Measurements from ENCODE around the gene DIDO1.
"Not testable (repeated sequence)": the region's sequence is repeated elsewhere in the genome, so short reads cannot be mapped to it uniquely, and the experiment has no call there.

DIDO1 gene

DNA sequence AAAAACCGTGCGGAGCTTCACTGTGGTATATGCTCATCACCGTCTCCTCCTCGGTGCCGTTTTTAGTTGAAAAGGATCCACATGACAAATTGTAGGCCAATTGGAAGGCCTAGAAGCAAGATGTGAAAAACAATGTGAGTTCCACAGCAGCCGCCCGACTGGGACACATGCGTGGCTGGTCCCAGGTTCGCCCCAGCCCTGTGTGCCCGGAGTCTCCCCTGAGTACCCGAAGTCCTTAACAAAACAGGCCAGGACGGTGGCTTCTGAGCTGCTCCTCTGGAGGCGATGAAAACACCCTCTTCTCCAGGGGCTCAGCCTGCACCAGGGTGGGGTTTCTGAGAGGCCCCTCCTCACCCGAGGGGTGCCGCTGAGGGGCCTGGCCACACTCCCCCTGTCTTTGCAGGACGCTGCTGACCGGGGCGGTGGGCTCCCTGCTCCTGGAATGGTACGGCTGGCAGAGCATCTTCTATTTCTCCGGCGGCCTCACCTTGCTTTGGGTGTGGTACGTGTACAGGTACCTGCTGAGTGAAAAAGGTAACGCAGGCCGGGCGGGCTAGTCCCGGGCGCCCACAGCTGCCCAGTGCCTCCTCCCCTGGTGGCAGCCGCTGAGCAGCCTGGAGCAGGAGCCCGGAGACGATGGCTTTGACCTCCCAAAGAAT is 36.0 kb upstream of the DIDO1 start:
- DNase-seq, result no peak

DNA sequence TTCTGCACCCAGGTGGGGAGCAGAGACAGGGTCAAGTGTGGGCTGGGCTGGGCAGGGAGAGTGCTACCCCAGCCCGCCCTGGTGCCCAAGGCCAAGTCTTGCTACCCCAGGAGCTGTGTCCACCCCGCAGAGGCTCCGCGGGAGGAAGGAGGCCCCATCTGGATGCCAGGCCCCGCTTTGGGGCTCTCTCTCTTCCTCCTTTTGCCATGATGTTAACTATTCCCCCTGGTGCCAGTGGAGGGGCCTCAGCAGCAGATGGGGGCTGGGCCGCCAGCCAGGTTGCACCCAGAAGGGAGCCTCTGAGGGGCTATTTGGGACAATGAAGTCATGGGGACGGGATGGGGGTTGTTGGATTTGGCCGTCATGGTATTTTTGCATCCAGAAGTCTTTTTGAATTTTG is 35.5 kb upstream of the DIDO1 start:
- DNase-seq, result no peak

DNA sequence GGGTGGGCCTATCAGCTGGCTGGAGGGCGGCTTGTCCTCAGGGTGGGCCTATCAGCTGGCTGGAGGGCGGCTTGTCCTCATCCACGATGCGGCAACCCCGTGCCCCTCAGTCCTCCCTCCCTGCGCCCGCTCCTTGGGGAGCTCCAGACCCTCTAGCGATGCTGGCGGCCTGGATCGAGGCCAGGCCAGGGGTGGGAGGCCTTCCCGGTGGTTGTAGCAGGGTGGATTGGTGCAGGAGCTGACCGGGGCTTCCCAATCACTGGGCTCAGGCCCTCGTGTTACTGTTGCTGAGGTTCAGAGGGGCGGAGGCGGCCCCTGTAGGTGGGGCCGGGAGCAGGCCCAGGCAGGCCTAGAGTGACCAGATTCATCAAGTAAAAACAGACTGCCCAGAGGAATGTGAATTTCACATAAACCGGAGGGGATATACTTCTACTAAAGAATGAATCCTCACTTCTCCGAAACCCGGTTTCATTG is 35.0 kb upstream of the DIDO1 start:
- no peak for DNase-seq

DNA sequence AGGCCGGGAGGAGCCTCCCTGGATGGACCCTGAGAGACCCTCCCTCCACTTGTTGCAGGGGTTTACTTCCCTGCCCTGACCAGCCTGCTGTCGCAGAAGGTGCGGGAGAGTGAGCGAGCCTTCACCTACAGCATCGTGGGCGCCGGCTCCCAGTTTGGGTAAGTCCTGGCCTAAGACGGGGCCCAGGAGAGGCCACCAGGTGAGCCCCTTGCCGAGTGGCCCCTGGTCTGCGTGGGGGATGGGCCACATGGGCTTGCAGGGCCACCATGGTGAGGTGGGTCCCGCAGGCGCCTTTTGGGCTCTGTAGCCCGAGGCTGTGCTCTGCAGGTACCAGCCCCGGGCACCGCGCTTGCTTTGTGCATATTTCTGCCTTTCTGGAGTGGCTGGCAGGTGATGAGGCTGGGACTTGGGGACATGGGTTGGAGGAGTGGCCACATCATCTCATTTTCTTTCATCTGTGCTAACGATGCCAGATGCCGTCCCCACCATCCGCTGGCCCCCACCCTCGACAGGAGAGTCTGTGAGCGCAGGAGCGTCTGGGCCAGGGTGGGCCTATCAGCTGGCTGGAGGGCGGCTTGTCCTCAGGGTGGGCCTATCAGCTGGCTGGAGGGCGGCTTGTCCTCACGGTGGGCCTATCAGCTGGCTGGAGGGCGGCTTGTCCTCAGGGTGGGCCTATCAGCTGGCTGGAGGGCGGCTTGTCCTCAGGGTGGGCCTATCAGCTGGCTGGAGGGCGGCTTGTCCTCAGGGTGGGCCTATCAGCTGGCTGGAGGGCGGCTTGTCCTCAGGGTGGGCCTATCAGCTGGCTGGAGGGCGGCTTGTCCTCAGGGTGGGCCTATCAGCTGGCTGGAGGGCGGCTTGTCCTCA is 34.4 kb upstream of the DIDO1 start:
- not testable (repeated sequence) for DNase-seq

DNA sequence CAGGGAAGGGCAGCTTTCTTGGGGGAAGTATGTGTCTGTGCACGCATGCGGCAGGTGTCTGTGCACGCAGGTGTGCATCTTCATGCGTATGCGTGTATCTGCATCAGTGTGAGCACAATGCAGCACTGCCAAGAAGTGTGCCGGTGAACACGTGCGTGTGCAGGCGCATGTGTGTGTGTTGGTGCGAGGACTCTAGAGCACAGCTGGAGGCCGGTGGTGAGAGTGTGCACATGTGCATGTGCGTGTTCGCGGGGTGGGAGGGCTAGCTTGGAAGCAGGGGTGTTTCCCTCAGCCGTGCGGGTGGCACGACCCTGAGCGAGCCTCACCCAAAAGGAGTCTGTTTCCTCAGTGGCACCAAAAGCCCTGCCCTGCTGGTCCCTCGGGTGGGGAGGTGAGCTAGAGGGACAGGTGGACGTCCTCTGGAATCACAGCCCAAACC is 33.7 kb upstream of the DIDO1 start:
- DNase-seq, result no peak

DNA sequence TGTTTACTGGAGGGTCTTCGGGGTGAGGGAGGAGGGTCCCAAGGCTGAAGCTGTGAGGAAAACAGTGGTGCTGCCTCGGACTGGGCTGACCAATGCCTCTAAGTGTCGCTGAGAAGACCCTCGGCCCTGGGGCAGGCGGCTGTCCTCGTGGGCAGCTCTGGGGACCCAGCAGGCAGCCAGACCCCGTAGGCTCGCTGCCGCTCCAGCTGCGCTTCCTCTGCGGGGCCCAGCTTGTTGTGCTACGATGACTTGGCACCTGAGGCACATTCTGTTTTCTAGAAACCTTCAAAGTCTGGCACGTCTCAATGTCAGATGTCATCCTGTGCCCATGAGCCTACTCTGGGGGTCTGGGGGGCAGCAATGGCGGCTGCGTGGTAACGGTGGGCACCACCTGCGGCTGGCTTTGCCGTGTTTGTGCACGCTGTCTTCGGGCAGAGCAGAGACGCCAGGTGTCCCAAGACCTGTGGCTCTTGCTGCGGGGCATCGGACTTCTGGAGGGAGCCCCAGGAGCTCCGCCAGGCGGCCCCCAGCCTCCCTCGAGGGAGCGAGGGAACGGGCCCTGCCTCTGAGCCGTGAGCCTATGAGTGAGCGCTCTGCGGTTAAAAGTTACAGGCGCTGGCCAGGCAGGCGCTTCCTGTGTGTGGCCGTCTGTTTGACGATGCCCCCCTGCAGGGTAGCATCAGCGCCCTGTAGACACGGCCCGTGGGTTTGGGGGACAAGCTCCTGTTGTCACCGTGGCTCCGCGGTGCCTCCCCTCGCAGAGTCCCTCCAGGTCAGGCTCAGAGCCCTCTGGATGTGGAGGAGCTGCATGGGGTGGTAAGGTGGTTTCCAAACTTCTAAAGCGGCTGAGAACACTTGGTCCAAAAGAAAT is 33.0 kb upstream of the DIDO1 start:
- no peak for DNase-seq

DNA sequence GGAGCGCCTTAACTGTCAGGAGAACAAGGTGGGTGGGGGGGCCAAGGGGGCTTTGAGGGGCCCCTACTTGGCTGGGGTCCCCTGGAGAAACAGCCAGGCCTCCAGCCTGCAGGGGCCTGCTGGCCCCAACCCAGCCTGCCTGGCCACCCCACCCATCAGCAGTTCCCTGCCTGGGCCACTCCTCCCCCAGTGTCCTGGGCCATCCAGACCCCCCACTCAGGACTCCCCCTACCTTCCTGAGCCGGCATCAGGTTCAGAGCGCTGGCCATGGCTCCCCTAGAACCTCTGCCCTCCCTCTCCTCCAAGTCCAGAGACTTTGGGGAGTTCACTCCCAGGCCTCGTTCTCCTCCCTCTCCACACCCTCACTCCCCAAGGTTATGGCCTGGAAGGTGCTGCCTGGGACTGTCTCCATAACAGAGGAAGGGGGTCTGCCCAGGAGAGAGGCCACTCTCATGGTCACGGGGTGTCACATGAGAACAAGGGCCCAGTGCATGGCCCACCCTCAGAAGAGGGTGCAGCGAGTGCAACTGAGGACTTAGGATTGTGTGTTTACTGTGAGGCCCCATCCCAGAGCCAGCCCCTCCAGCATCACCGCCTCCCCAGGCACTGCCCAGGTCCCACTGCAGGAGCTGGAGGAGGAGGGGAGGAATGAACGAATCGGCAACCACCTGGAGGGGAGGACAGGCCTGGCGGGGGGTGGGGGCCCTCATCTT is 32.2 kb upstream of the DIDO1 start:
- DNase-seq, result no peak

DNA sequence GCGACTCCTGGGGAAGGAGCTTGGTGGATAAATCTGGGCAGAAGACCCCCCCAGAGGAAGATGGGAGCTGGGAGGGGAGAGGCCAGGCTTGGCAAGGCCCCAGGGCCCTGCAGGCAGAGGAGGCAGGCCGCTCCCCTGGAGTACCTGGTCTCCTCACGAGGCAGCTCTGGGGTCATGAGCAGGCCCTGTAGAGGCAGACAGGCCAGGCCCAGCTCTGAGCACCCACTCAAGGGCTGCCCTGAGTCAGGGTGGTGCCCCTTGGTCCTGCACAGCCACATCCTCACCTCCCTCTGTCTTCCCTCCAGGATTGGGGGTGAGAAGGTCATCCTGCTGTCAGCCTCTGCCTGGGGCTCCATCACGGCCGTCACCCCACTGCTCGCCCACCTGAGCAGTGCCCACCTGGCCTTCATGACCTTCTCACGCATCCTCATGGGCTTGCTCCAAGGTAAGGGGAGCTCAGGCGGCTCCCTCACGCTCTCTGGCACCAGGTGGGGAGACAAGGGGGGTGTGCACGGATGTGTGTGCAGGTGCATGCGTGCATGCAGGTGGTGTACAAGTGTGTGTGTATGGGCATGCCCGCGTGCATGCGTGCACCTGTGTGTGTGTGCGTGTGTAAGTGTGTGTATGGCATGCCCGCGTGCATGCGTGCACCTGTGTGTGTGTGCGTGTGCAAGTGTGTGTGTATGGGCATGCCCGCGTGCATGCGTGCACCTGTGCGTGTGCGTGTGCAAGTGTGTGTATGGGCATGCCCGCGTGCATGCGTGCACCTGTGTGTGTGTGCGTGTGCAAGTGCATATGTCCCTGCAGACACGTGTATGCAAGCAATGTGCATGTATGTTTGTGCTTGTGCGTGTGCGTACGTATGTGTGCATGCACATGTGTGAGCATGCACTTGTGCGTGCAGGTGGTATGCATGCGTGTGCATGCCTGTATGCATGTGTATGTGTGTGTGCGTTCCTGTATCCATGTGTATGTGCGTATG is 31.1 kb upstream of the DIDO1 start:
- DNase-seq, result no peak

DNA sequence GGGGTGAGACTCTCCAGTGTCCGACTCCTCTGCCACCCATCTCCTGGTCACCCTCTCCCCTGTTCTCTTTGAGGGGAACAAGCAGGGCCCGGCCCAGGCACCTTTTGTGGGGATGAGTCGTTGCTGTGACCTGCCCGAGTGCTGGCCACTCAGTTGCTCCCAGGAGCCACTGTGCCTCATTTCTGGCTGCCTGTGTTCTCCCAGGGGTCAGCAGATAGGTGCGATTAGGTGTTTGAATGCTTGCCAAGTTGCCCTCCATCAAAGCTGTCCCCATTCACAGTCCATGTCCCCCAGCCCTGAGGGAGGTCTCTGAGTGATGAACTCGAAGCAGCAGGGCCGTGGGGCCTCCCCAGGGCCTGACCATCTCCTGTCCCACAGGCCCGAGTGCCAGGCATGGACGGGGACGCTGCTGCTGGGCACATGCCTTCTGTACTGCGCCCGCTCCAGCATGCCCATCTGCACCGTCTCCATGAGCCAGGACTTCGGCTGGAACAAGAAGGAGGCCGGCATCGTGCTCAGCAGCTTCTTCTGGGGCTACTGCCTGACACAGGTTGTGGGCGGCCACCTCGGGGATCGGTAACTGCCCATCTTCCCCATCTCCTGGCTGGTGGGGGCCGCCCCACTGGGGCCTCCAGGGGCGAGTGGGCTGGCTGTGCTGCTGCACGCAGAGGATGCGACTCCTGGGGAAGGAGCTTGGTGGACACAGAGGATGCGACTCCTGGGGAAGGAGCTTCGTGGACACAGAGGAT is 30.3 kb upstream of the DIDO1 start:
- DNase-seq, result no peak

DNA sequence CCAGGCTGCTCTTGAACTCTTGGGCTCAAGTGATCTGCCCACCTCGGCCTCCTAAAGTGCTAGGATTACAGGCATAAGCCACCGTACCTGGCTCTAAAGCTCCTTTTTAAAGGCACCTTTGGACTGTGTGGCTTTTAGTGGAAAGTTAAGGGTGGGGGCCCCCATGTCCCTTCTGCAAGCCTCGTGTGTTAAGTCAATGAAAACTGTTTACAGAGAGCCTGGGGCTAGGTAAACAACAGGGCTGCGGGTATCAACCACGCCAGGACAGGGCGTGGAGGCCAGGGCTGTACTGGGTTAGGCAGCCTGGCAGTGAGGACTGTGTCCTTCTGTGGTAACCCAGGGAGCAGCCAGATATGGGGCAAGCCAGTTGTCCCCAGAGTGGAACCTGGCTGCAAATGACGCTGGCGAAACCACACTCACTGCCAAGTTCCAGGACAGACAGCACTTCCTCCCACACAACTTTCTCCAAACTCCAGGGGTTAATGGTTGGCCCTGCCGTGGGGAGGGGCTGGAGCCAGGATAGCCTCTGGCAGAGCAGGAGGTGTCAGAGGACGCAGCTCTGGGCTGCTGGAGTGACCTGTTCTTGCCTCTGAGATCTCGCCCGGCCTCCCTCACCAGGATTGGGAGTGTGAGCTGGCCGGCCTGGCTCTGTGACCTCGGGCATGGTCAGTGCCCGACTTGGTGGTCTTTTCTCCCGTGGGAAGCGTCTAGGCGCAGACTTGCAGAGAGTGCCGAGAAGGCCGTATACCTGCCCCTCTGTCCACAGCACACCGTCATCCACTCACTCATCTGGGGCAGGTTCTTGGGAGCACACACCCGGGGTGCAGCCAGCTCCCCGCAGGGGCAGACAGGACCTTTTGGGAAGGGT is 29.4 kb upstream of the DIDO1 start:
- no peak for DNase-seq

DNA sequence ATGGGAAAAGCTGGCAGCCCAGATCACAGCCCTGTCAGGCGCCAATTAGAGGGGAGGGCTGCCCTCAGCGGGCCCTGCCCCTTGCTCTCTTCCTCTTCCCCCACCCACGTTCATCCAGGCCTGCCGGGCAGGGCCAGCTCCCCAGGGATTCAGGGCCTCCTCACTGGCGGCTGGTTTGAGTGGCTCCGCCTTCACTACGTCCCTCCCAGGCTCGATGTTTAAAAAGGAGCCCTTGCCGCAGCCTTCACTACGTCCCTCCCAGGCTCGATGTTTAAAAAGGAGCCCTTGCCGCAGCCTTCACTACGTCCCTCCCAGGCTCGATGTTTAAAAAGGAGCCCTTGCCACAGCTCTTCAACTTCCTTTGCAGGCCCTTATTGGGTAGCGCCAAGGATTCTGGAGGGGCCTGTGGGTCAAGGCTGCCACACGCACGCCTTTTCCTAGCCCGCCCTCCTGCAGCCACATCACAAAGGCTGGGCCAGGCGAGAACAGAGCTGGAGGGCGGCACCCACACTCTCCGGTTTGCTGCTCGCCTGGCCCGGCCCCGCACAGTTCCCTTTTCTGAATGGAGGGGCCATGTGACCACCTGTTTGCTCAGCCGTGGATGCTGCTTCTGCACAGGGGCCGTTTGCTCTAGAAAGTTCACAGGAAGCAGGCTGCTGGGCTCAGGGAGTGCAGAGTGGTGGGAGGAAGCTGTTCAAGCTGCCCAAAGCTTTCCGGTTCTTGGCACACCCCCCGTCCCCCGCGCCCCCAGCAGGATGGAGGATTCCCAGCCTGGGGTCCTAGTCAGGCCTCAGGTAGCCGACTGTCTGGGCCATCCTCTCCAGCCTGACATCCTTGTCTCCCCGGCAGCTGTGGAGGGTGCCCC is 27.8 kb upstream of the DIDO1 start:
- peak; percentile 41 for DNase-seq

DNA sequence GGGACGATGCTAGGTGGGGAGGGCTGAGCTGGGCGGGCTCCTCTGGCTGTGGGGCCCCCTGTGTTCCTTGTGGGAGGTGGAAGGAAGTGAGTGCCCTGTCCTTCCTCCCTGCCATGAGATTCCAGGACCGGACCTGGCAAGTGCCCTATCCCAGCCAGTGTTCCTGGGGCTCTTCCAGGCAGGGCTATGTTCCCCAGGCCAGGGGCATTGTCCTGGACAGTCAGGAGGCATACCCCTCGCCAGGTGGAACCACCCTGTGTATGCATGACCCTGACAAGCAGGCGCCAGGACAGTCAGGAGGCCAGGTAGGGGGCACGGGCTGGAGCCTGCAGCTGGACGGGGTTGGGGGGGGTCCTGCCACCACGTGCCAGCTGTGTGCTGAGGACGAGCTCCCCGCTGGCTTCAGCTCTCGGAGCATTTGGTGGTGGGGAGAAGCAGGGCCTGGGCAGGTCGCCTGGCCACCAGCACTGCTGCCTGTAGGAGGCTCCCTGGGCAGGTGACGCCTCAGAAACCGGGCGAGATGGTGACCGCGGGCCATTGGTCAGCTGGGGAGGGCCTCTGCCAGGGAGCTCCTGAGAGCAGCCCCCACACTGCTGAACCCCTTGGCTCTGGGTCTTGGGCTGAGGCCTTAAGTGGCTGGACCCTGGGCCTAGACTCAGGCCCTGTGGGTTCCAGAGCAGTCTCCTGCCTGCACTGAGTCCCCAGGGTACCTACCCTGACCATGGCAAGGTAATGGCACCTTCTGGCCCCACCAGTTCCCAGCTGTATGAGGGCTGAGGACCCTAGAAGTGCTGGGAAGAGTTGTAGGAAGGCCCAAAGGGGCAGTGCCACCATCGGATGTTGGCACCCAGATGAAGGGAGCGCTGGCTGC is 26.9 kb upstream of the DIDO1 start:
- DNase-seq, result no peak

DNA sequence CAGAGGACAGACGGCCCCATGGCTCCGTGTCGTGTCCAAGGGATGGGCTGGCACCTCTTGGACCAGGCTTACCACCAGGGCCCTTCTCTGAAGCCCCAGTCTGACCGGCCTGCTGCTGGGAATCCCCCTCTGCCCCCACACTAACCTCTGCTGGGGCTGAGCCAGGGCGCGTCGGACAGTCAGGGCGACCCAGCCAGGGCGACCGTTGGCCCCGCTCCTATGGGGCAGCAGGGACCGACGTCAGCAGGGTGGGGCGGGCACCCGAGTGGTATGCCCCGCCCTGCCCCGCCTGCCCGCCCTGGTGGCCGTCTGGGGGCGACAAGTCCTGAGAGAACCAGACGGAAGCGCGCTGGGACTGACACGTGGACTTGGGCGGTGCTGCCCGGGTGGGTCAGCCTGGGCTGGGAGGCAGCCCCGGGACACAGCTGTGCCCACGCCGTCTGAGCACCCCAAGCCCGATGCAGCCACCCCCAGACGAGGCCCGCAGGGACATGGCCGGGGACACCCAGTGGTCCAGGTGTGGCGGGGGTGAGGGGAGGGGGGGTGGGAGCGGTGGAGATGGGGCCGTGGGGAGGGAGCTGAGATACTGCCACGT is 26.2 kb upstream of the DIDO1 start, which contains the start of gene SLC17A9:
TSS of gene SLC17A9 (plus strand) at position 337 of the 595 bp plus-strand sequence. CDS start at position 459, 122 bp downstream.
- DNase-seq, result no peak

DNA sequence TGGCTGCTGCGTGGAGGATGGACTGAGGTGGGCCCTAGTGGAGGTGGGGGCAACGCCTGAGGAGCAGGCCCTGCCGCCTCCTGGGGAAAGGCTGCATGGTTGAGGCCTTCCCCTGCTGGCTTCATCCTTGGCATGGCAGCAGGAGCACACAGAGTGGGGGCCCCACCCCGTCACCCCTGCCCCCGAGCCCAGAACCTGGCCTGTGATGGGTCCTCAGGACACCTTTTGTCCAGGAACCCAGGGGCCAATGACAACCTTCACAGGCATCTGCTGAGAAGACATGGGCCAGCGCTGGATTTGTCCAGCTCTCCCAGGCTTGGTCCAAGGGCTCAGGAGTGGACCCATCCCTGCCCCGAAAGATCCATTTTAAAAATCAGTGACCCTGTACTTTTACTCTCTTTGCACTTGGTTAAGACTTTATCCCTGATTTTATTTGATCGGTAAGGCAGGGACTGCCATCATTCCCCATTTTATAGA is 25.6 kb upstream of the DIDO1 start:
- no peak for DNase-seq

DNA sequence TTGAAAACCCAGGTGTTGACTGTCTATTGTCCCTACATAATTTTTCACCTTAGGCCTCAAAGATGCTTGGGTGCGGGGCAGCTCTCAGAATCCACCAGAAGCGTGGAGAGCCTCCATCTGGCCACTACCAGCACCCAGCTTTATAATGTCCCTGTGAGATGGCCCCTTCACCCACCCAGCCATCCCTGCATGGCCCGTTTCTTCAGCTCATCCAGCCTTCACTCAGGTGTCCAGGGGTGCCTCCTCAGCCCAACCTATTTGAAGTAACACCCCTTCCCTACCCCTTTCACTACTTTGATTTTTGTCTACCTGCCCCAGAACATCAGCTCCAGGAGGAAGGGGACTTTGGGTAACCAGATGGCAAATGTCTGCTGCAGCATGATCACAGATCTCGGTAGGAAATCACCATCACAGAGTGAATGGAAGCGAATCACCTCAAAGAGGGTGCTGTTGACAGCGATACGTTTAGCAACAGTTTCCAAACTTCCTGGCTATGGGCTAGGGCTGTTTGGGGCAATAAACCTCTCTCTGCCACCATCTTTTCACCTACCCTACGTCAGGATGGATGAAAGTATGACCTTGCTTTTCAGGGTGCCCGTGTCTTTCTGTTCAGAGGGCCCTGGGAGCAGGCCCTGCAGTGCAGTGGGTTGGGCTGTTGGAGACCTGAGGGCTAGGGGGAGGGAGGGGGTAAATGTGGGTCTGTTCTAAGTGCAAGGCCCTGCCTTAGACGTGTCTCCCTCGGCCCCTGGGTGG is 25.0 kb upstream of the DIDO1 start:
- no peak for DNase-seq

DNA sequence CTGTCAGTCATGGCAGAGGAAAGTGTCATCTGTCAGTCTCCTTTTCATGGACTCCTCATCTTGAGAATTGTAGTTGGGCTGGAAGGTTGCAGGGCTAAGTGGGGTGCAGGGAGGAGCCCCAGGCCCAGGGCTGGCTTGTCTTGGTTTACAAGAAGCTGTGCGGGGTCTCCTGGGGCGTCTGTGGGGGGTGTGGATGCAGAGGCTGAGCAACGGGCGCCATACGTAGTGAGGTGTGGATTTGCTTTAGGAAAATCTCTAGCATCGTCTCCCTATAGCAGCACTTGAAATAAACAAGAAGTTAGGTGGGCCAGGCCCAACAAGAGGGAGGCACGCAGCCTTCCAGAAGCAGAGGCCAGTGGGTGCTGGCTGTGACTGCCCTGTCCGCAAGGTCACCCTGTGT is 24.4 kb upstream of the DIDO1 start:
- DNase-seq, result no peak
